H9 (cell line): ENCODE measurements around the gene ADTRP. TPM values are rescaled to one million over a fixed set of nuclear protein-coding genes. Genes with fewer than 3 reads are reported as not detected.

Experiments
- DNase-seq: peaks from one replicate; pipeline ENCODE4 v3.0.0-alpha.2; 2017
- H2AFZ ChIP-seq: one replicate; pipeline ENCODE4 v1.6.1; 2013; ENCODE audit warnings: mild to moderate bottlenecking, low read length, control low read depth, moderate library complexity
- H2AK5ac ChIP-seq: 2 replicates; pipeline ENCODE4 v1.6.1; 2013; ENCODE audit warnings: low read length, control low read depth, mixed read lengths; ENCODE audit not compliant: insufficient read length
- H2BK120ac ChIP-seq: one replicate; pipeline ENCODE4 v1.6.1; 2013; ENCODE audit warnings: low read depth, mild to moderate bottlenecking, low read length, control low read depth, inconsistent platforms; ENCODE audit not compliant: poor library complexity, severe bottlenecking
- H2BK12ac ChIP-seq: 2 replicates; pipeline ENCODE4 v1.6.1; 2013; ENCODE audit warnings: low read length, control low read depth, mixed read lengths, low read depth; ENCODE audit not compliant: insufficient read length
- H2BK15ac ChIP-seq: 2 replicates; pipeline ENCODE4 v1.6.1; 2013; ENCODE audit warnings: low read depth, low read length, control low read depth
- H2BK20ac ChIP-seq: one replicate; pipeline ENCODE4 v1.6.1; 2013; ENCODE audit warnings: low read depth, mild to moderate bottlenecking, low read length, control low read depth, inconsistent platforms; ENCODE audit not compliant: poor library complexity, severe bottlenecking
- H2BK5ac ChIP-seq: 2 replicates; pipeline ENCODE4 v1.6.1; 2013; ENCODE audit warnings: low read length, control low read depth, mixed read lengths; ENCODE audit not compliant: insufficient read length
- H3K14ac ChIP-seq: 2 replicates; pipeline ENCODE4 v1.6.1; 2013; ENCODE audit warnings: low read length, control low read depth; ENCODE audit not compliant: insufficient read depth
- H3K18ac ChIP-seq: 2 replicates; pipeline ENCODE4 v1.6.1; 2013; ENCODE audit warnings: low read depth, mild to moderate bottlenecking, mixed read lengths, low read length, control low read depth; ENCODE audit not compliant: insufficient read length
- H3K23ac ChIP-seq: 2 replicates; pipeline ENCODE4 v1.6.1; 2013; ENCODE audit warnings: low read length, control low read depth, mixed read lengths, low read depth; ENCODE audit not compliant: insufficient read length
- H3K23me2 ChIP-seq: 2 replicates; pipeline ENCODE4 v1.6.1; 2013; ENCODE audit warnings: low read depth, mild to moderate bottlenecking, mixed read lengths, low read length, control low read depth; ENCODE audit not compliant: insufficient read length, poor library complexity, severe bottlenecking
- H3K27ac ChIP-seq: 2 replicates; pipeline ENCODE4 v1.5.1; 2013; ENCODE audit warnings: low read length, control low read depth, mixed read lengths, low read depth; ENCODE audit not compliant: insufficient read length
- H3K27me3 ChIP-seq: 2 replicates; pipeline ENCODE4 v1.6.1; 2013; ENCODE audit warnings: low read length, control low read depth, inconsistent platforms; ENCODE audit not compliant: insufficient read depth
- H3K4ac ChIP-seq: 2 replicates; pipeline ENCODE4 v1.6.1; 2013; ENCODE audit warnings: low read depth, mild to moderate bottlenecking, control low read depth, inconsistent platforms, low read length, moderate library complexity
- H3K4me1 ChIP-seq: 2 replicates; pipeline ENCODE4 v1.6.1; 2013; ENCODE audit warnings: low read length, control low read depth, inconsistent platforms; ENCODE audit not compliant: insufficient read depth
- H3K4me2 ChIP-seq: 2 replicates; pipeline ENCODE4 v1.6.1; 2013; ENCODE audit warnings: low read length, control low read depth, mixed read lengths; ENCODE audit not compliant: insufficient read length, insufficient read depth
- H3K56ac ChIP-seq: 2 replicates; pipeline ENCODE4 v1.6.1; 2013; ENCODE audit warnings: low read depth, mild to moderate bottlenecking, mixed read lengths, low read length, control low read depth; ENCODE audit not compliant: insufficient read length
- H3K79me1 ChIP-seq: 2 replicates; pipeline ENCODE4 v1.6.1; 2013; ENCODE audit warnings: low read depth, mild to moderate bottlenecking, moderate library complexity, low read length, control low read depth, inconsistent platforms; ENCODE audit not compliant: insufficient read depth, poor library complexity, severe bottlenecking
- H3K79me2 ChIP-seq: 2 replicates; pipeline ENCODE4 v1.6.1; 2013; ENCODE audit warnings: low read length, control low read depth, inconsistent platforms; ENCODE audit not compliant: insufficient read depth
- H3K9ac ChIP-seq: 2 replicates; pipeline ENCODE4 v1.6.1; 2013; ENCODE audit warnings: low read length, control low read depth, mixed read lengths; ENCODE audit not compliant: insufficient read length; ENCODE audit errors: extremely low read depth
- H3K9me3 ChIP-seq: one replicate; pipeline ENCODE4 v1.6.1; 2013; ENCODE audit warnings: low read depth, low read length, inconsistent platforms; ENCODE audit not compliant: control insufficient read depth
- H3T11ph ChIP-seq: one replicate; pipeline ENCODE4 v1.6.1; 2013; ENCODE audit warnings: mild to moderate bottlenecking, low read length, control low read depth, inconsistent platforms
- H4K20me1 ChIP-seq: one replicate; pipeline ENCODE4 v1.6.1; 2013; ENCODE audit not compliant: control insufficient read depth, insufficient read length, insufficient read depth
- H4K5ac ChIP-seq: 2 replicates; pipeline ENCODE4 v1.6.1; 2013; ENCODE audit warnings: low read depth, mild to moderate bottlenecking, mixed read lengths, low read length, control low read depth; ENCODE audit not compliant: insufficient read length
- H4K8ac ChIP-seq: replicated peaks from 2 replicates; pipeline ENCODE4 v1.6.1; 2013; ENCODE audit warnings: low read length, control low read depth, mixed read lengths, low read depth; ENCODE audit not compliant: insufficient read length
- H4K91ac ChIP-seq: 2 replicates; pipeline ENCODE4 v1.6.1; 2013; ENCODE audit warnings: low read depth, mild to moderate bottlenecking, moderate library complexity, mixed read lengths, low read length, control low read depth; ENCODE audit not compliant: insufficient read length
- H3K27ac Mint-ChIP-seq, 3 experiments: 2 replicates in 2 of 3; 3 replicates in 1 of 3; pipeline ENCODE4 v1.8.0; 2020 to 2021; ENCODE audit warnings: mixed read lengths in 3 of 3, mild to moderate bottlenecking in 1 of 3, moderate library complexity in 1 of 3
- H3K27me3 Mint-ChIP-seq: 2 replicates; pipeline ENCODE4 v1.8.0; 2021; ENCODE audit warnings: low read depth, mild to moderate bottlenecking, moderate library complexity, mixed read lengths
- H3K36me3 Mint-ChIP-seq, 3 experiments: 2 replicates in 2 of 3; 3 replicates in 1 of 3; pipeline ENCODE4 v1.8.0; 2020 to 2021; ENCODE audit warnings: low read depth in 3 of 3, mixed read lengths in 3 of 3; ENCODE audit not compliant: insufficient read depth in 1 of 3
- H3K4me1 Mint-ChIP-seq, 2 experiments: 2 replicates each; pipeline ENCODE4 v1.8.0; 2020; ENCODE audit warnings: mixed read lengths in 2 of 2
- H3K4me3 Mint-ChIP-seq, 2 experiments: 2 replicates in 1 of 2; 3 replicates in 1 of 2; pipeline ENCODE4 v1.8.0; 2020 to 2021; ENCODE audit warnings: mild to moderate bottlenecking in 2 of 2, mixed read lengths in 2 of 2, moderate library complexity in 1 of 2
- H3K9me3 Mint-ChIP-seq, 2 experiments: 2 replicates in 1 of 2; 3 replicates in 1 of 2; pipeline ENCODE4 v1.8.0; 2020; ENCODE audit warnings: mild to moderate bottlenecking in 2 of 2, mixed read lengths in 2 of 2, moderate library complexity in 1 of 2
- WGBS: extraction: QIAGEN DNeasy Blood & Tissue Kit; methylation state at CpG from one replicate; pipeline ENCODE4 v1.1.7; 2013; ENCODE audit warnings: missing lambda C conversion rate, low lambda C conversion rate, mixed read lengths; ENCODE audit not compliant: insufficient read length; ENCODE audit errors: extremely low coverage; 5-methylcytosine and 5-hydroxymethylcytosine counted together
- total RNA-seq: library from RNA; stranded (reverse); gene quantifications from 2 replicates; pipeline ENCODE4 v1.2.1, GENCODE V29; 2021
- TF ChIP-seq, protein P1 (sequence below): fragments of 200-600 bp; sonication (generic); conservative IDR thresholded peaks from 3 replicates; pipeline ENCODE4 v1.8.0; 2021; ENCODE audit warnings: antibody characterized with exemption, mild to moderate bottlenecking

ADTRP gene
- total RNA-seq, 1 experiment from 2014 or later, result not detected

DNA sequence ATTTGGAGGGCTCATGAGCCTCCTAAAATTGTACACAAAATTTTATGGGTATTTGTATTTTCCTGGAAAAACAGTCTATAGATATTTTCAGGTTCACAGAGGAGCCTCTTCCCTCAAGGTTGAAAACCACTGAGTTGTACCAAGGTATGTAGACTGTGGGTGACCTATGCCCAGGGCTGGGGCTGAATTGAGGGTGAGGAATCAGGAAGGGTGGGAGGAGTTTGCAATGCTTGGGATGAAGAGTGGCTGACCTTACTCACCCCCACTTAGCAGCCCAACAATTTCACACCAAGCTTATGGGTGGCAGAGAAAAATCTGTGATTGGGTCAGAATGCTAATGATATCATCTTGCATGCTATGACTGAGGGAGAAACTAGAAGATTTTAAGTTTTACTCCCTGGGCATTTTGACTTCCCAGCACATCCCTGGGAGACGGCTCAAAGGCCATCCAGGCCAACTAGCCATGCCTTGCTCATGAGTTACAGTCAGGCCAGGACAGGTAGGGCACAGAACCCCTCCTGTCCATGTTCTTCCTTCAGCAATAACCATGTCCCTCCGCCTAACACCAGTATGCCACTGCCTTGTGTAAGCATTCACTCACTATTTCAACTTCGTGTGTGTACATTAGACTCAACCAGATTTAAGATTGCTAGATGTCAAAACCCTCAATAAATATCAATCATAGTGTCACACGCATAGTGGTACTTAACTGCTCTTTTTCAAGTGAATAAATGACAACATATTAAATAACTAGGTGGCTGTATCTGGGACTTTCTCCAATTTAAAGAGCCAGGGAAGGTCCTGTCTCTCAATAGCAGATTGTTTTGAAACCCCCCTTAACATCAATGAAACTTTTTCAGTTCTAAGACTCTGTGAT, 16.6 kb downstream of the ADTRP start:
- no peak overlapping the region for H4K91ac ChIP-seq
- no peak overlapping the region for H2BK20ac ChIP-seq
- no peak overlapping the region for H4K5ac ChIP-seq
- H3K18ac ChIP-seq, result no peak overlapping the region
- no peak overlapping the region for H2BK12ac ChIP-seq
- no peak overlapping the region for H3T11ph ChIP-seq
- no peak overlapping the region for H3K4me3 Mint-ChIP-seq
- H4K20me1 ChIP-seq, result no peaks in the 10 kb centered on the region
- no peak for DNase-seq
- peaks cover 0 to 4% (median 2%) of the 10 kb centered on the region in 3 experiments; a peak in 1 of 7 replicates for H3K36me3 Mint-ChIP-seq
- H3K4me1 ChIP-seq, result peaks cover 8% of the 10 kb centered on the region; the same call in 1 of the 2 replicates
- WGBS, result no CpG with 5 or more reads among the region's 4 CpGs
- TF ChIP-seq, protein P1, sequence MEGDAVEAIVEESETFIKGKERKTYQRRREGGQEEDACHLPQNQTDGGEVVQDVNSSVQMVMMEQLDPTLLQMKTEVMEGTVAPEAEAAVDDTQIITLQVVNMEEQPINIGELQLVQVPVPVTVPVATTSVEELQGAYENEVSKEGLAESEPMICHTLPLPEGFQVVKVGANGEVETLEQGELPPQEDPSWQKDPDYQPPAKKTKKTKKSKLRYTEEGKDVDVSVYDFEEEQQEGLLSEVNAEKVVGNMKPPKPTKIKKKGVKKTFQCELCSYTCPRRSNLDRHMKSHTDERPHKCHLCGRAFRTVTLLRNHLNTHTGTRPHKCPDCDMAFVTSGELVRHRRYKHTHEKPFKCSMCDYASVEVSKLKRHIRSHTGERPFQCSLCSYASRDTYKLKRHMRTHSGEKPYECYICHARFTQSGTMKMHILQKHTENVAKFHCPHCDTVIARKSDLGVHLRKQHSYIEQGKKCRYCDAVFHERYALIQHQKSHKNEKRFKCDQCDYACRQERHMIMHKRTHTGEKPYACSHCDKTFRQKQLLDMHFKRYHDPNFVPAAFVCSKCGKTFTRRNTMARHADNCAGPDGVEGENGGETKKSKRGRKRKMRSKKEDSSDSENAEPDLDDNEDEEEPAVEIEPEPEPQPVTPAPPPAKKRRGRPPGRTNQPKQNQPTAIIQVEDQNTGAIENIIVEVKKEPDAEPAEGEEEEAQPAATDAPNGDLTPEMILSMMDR, result no peak
- H3K14ac ChIP-seq, result no peak overlapping the region; the same call in 1 of the 2 replicates
- H3K9me3 Mint-ChIP-seq, result peaks cover 0 to 3% of the 10 kb centered on the region in 2 experiments; a peak in 2 of 5 replicates
- no peak overlapping the region for H2BK15ac ChIP-seq
- no peak overlapping the region for H3K4ac ChIP-seq
- peaks cover 32 to 43% of the 10 kb centered on the region in 2 experiments for H3K4me1 Mint-ChIP-seq
- no peak overlapping the region for H3K9ac ChIP-seq
- H3K23me2 ChIP-seq, result no peaks in the 10 kb centered on the region
- no peak overlapping the region for H3K23ac ChIP-seq
- no peak overlapping the region for H3K56ac ChIP-seq
- H3K27me3 Mint-ChIP-seq, result no peaks in the 10 kb centered on the region
- no peaks in the 10 kb centered on the region for H3K79me2 ChIP-seq
- no peak overlapping the region for H3K27ac ChIP-seq
- H2AFZ ChIP-seq, result no peak overlapping the region
- H3K27ac Mint-ChIP-seq, result no peak overlapping the region
- H2BK5ac ChIP-seq, result no peak overlapping the region
- H2AK5ac ChIP-seq, result no peak overlapping the region
- H4K8ac ChIP-seq, result no peak overlapping the region
- H3K9me3 ChIP-seq, result no peaks in the 10 kb centered on the region
- H3K4me2 ChIP-seq, result no peak overlapping the region
- no peaks in the 10 kb centered on the region for H3K79me1 ChIP-seq
- no peak overlapping the region for H2BK120ac ChIP-seq
- H3K27me3 ChIP-seq, result no peaks in the 10 kb centered on the region
